Uterus (tissue), 2 donors: ENCODE measurements around the gene MTSS2.

Experiments
- CTCF ChIP-seq, 4 experiments: fragments of 200-600 bp in 2 of 4; fragments of 450-650 bp in 2 of 4; sonication (generic) in 2 of 4; IDR thresholded peaks; one replicate each; pipeline ENCODE4 v1.5.1; 2016 to 2019; ENCODE audit warnings: antibody characterized with exemption in 4 of 4, mild to moderate bottlenecking in 2 of 4, moderate library complexity in 1 of 4
- POLR2A ChIP-seq, 2 donors: fragments of 450-650 bp; IDR thresholded peaks; one replicate each; pipeline ENCODE4 v1.6.1; 2016; ENCODE audit warnings: antibody characterized with exemption in 2 of 2, mild to moderate bottlenecking in 1 of 2, moderate library complexity in 1 of 2

GRCh38 chr16:70665113-70665694 lies 20.6 kb downstream of the MTSS2 start:
- TF ChIP-seq CTCF (IDR thresholded peaks at IDR 0.05) (no peak), POLR2A (IDR thresholded peaks at IDR 0.05) (no peak)
